Measurements from ENCODE around the gene C16orf96. TPM values are rescaled to one million over a fixed set of nuclear protein-coding genes. Genes with fewer than 3 reads are reported as not detected.

C16orf96 gene
- total RNA-seq, 2 experiments from 2014 or later: 0.09 to 0.18 TPM

Other genes with a start within 250 kb of the C16orf96 start
- under 1 TPM; 0.27 to 0.30 TPM for gene GLIS2, start 240.3 kb upstream of the C16orf96 start, total RNA-seq
- 10 to 100 TPM; 62.8 to 67.8 TPM for gene PAM16, start 205.0 kb upstream of the C16orf96 start, total RNA-seq
- not detected for gene VASN, start 184.5 kb upstream of the C16orf96 start, total RNA-seq
- gene CORO7, start 139.7 kb upstream of the C16orf96 start, total RNA-seq: 10 to 100 TPM; 65.0 to 67.1 TPM
- gene DNAJA3, start 130.5 kb upstream of the C16orf96 start, total RNA-seq: 100 to 1,000 TPM in 1 of 2 experiments, 10 to 100 TPM in 1; 93.9 to 102 TPM
- gene NMRAL1, start 81.7 kb upstream of the C16orf96 start, total RNA-seq: 10 to 100 TPM; 27.1 to 29.5 TPM
- gene HMOX2, start 79.9 kb upstream of the C16orf96 start, total RNA-seq: 10 to 100 TPM; 67.7 to 80.2 TPM
- 10 to 100 TPM; 28.3 to 30.2 TPM for gene CDIP1, start 17.6 kb upstream of the C16orf96 start, total RNA-seq
- 10 to 100 TPM in 1 of 2 experiments, 1 to 10 TPM in 1; 9.7 to 10.2 TPM for gene UBALD1, start 58.5 kb downstream of the C16orf96 start, total RNA-seq
- 10 to 100 TPM; 65.0 to 75.4 TPM for gene MGRN1, start 68.5 kb downstream of the C16orf96 start, total RNA-seq
- gene NUDT16L1, start 137.2 kb downstream of the C16orf96 start, total RNA-seq: 10 to 100 TPM; 16.4 to 22.5 TPM
- 10 to 100 TPM; 12.1 to 14.1 TPM for gene ANKS3, start 177.9 kb downstream of the C16orf96 start, total RNA-seq
- under 1 TPM; 0.11 to 0.16 TPM for gene DNAAF8, start 178.2 kb downstream of the C16orf96 start, total RNA-seq
- gene ZNF500, start 210.8 kb downstream of the C16orf96 start, total RNA-seq: 10 to 100 TPM; 10.3 to 11.6 TPM
- gene SEPTIN12, start 232.0 kb downstream of the C16orf96 start, total RNA-seq: not detected
- gene SMIM22, start 239.0 kb downstream of the C16orf96 start, total RNA-seq: not detected
- 1 to 10 TPM; 3.7 to 7.3 TPM for gene ROGDI, start 246.3 kb downstream of the C16orf96 start, total RNA-seq

All from activated CD4-positive, alpha-beta T cell treated with anti-CD3 and anti-CD28 coated beads for 36 hours (primary cell).